Frontal cortex (tissue), 4 donors: Measurements from ENCODE around the gene RETREG1. TPM values are rescaled to one million over a fixed set of nuclear protein-coding genes. Genes with fewer than 3 reads are reported as not detected.
"Not testable (repeated sequence)": the region's sequence is repeated elsewhere in the genome, so short reads cannot be mapped to it uniquely, and the experiment has no call there.

Experiments
- DNase-seq, 2 donors: peaks; one replicate each; pipeline ENCODE4 v3.0.0; 2012; ENCODE audit warnings: low spot score in 2 of 2
- FAIRE-seq: peaks from 2 replicates; lab custom pipeline; 2012; peaks lifted over from hg19 to GRCh38; lab: Jason Lieb, UNC
- total RNA-seq: library from RNA; depleted of rRNA; stranded (reverse); fragments of >200 nt; gene quantifications from one replicate; pipeline ENCODE4 v1.2.3, GENCODE V29; 2014
- donor health status: control.
- donor health status: control.
- donor health status: control.

Gene RETREG1
- total RNA-seq, 1 donor from 2014 or later = 73.0 TPM

DNA sequence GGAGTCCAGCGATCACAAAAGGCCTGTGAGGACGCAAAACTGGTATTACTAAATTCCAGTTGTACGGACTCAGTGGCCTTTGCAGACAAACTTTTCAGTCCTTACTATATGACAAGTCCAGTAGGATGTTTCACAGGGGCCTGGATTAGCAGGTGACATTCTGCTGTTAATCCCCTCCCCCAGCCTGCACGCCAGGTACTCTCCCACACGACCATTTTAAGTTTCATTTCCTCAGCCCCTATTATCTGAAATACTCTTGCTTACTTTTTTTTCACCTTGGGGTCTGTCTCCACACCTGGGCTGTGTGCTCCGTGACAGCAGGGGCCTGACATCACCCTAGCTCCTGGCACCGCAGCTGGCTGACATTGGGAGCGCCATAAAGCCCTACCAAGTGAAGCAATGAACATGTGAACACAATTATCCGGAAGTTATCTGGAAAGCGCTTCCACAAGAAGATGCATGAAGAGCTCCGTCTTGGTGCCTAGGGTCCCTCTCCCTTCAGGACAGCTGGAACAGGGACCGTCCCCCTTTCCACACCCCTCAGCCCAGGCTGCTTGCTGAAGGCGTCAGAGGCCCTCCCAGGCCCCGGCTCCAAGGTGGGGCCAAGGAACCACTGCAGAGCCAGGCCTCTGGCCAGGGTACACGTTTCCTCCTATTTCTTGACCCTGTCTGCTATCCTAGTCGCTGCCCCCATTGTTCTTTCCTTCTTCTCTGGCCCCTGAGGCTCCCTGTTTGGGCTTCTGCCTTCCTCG lies 111.5 kb downstream of the RETREG1 start:
- DNase-seq = no peak
- no peak for FAIRE-seq

DNA sequence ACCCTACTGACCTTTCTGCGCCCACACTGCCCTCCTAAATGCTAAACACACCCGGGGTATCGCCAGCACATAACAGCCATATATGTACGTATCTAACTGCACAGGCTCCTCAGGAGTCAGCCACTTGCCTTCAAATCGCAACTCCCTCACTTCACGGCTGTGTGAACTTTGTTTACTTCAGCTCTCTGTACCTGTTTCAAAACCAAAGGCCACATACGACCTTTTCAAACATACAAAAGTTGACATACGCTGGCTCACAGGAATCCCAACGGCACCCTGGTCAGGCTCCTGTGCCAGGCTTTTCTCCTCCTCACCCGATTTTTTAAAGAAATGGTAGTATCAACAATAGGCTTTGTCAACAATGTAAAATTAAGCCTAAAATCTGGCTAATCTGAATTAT lies 112.2 kb downstream of the RETREG1 start:
- no peak for FAIRE-seq

DNA sequence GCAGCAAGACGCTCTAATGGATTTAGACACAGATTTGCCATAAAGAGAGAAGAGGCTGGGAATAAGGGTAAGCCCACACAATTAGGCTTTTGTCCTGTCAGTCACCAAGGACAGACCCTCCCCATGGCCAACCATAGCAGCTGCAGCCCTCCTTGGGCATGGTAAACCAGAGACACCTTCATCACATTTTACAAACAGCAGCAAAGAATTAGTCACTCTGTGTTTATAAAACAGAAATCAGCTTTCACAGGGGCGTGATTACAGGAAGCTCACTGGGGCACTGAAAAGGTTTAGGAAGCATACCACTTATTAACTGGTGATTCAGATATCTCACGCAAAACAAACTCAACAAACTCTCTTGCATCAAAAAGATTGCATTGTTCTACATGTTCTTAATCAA lies 113.9 kb downstream of the RETREG1 start:
- FAIRE-seq (no peak), DNase-seq (no peak)

More for the DNA sequence above, 112.2 kb downstream of the RETREG1 start:
- DNase-seq = no peak

DNA sequence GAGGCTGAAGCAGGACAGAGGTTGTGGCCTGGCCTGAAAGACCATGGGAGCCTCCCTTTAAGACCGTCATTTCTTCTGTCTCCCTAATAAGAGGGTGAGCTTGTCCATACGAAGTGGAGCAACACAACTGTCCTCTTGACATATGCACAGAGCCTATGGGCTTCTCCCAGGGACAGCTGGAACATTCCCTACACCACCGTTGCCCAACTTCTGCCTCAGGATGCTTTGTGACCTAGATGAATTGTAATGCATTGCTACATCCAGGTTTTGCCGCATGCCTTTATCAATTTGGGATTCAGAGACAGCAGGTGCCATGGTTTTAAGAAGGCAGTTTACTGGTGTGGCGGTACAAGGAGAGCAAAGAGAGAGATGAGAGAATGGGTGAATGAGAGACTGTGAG lies 116.8 kb downstream of the RETREG1 start:
- FAIRE-seq = no peak
- no peak for DNase-seq

DNA sequence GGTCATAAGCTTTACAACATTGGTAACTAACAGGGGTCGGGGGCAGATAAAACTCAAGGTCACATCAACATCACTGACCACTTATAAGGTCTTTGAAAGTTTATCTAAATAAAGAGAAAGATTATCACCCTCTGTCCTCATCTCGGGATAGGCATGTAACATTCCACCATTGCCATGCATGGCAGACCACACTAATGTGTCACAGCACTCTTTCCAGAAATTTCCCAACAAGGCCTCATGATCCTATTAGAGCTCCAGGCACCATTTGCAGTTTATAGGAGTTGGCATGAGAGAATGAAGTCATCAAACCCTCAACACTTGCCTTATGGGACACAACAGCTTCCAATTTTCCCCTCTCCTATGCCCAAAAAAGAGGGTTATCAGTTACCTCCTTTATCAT lies 119.3 kb downstream of the RETREG1 start:
- no peak for DNase-seq

DNA sequence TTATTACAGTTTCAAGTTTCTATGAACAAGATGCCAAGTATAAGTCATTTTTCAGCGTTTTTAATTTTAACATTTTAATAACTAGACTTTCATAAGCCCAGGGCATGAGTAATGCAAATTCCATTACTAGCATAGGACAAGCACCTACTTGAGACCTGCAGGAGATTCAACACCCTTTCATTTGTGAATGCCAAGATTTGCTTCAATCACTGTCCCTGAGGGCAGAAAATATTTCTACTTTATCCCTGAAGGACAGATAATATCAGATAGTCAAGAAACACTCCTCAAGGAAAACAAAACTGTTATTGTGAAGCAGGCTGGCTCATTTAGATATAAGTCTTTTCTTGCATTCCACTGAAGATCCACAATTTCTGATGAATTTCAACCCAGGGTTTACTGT lies 123.5 kb downstream of the RETREG1 start:
- DNase-seq (no peak), FAIRE-seq (no peak)

More for the DNA sequence above, 119.3 kb downstream of the RETREG1 start:
- FAIRE-seq = no peak

DNA sequence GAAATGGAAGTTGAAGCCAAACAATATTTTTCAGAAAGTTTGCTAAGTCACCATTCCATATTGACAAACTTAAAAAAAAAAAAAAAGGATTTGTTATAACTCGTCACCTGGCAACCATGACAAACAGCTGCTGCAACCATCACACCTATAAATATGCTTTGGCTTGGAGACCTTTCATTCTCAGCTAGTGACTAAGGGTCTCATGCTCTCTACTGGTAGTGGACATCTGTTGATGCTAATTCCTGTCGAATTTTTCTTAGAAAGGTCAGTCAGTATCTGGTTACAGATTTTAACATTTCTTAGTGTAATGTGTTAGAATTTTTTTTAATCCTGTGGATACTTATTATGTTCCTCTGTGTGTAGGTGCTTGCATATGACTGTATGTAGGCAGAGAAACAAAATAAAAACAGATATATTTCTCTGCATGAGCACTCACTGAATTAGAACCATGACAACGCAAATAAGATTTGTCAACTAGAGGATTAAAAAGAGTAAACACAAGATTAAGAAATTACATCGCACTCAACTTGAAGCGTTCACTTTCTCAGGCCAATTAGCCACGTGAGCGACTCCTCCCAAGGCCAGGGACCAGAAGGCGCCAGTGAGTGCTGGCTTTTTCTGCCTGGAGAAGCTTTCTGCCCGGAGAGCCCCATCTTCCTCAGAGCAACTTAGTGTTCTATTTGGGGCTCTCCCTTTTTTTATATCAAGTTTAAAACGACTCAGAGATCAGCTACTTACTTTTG lies 124.2 kb downstream of the RETREG1 start:
- no peak for DNase-seq

DNA sequence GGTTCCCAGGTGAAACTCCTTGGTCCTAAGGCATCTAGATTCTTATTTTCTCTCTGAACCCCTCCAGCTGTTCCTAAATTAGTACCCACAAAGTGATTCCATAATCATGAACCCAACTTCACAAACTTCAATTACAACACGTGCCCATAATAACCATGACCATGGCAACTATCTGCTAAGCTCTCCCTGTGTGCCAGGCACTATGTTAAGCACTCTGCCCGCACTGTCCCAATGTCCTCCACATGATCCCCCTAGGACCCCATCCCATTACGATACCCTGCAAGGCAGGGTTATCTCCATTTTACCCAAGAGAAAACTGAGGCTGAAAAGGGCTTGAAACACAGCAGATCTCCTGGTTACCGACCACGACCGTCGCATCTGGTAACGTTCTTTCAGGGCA lies 125.9 kb downstream of the RETREG1 start:
- FAIRE-seq (no peak), DNase-seq (no peak)

More for the DNA sequence above, 124.2 kb downstream of the RETREG1 start:
- no peak for FAIRE-seq

DNA sequence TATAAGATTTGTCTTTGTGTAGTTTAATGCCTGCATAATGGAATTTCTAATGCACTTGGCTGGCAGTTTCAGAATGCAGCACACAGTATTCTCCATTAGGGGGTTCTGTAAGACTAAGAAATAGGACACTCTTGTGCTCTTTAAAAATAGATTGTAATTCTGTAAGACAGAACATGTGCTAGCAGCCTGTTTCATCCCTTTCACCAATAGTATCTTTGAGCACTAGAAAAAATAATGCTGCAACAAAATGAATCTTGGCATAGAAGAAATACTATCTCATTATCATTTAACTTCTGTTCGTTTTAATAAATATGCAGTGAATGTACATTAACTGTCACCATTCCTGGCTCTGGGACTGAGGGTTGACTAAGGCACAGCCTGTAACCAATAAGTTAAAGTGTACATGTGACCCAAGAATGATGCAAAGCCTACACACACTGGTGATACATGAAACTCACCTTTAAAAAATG lies 127.4 kb downstream of the RETREG1 start:
- DNase-seq (peak in 1 of 2 donors; percentile 22), FAIRE-seq (peak; percentile 96)

DNA sequence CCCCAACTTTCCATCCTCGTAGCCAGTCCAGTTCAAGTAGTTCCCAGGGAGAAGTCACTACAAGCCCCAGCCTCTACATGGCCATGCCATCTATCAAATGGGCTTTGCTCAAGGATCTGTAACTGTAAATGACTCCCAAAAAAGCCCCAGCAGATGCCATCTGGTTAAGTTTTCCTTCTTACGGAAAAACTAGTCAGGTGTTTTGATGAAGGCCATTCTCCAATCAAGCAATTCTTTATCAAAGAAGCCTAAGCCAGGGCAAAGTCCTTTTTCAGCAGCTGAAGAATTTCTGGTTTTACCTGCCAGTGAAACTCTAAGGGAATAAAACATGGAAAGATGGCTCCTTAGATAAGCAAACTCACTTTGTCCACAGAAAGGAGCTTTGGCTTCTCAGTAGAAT lies 129.3 kb downstream of the RETREG1 start:
- FAIRE-seq = no peak
- DNase-seq = no peak

DNA sequence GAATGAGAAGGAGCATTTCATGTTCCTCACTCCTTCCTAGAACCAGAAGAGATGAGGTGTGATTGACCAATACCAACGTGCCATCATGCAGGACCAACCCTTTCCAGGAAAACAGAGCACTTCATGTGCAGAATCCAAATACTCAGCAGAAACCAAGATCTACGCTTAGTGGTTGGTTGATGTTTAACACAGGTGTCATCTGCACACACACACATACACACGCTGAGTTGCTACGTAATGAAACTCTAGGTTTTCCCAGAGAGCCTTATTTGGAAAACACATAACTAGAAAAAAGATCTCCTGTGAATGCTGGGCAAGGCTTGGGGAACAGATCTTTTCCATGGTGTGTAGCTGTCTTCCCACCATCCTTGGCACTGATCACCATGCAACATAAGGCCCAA lies 130.1 kb downstream of the RETREG1 start:
- DNase-seq (no peak), FAIRE-seq (no peak)

DNA sequence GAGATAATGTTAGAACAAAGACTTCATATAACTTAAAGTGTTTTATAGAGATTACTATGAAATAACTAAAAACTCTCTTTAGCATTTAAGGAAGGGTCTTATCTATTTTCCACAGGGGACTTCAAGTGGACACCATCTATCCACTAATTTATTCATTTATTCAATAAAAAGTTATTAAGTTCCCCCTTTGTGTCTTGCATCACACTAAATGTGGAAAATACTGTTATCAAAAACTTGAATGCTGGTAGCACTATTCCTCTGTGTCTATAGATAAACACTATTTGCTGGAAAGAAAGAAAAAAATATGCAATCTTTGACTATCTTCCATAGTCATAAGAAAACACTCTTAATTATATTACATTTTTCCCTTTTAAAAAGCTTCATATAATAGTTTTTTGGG lies 131.1 kb downstream of the RETREG1 start:
- DNase-seq = no peak
- FAIRE-seq = no peak

DNA sequence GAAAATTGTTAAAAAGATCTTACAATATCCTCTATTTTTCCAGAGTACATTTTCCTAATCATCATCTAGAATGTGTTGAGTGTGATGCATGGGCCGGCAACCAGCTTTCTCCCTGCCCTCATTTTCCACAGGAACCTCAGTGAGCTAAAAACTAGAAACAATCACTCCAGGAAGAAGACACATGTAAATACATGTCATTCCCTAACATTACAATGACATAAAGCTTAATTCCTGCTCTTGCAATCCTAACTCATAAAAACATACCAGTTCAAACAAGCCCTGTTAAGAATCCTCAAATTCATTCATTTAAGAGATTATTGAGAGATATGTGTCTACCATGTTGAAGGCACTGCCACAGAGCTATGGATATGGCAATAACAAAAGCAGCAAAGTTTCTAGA lies 132.7 kb downstream of the RETREG1 start:
- FAIRE-seq (no peak), DNase-seq (no peak)

DNA sequence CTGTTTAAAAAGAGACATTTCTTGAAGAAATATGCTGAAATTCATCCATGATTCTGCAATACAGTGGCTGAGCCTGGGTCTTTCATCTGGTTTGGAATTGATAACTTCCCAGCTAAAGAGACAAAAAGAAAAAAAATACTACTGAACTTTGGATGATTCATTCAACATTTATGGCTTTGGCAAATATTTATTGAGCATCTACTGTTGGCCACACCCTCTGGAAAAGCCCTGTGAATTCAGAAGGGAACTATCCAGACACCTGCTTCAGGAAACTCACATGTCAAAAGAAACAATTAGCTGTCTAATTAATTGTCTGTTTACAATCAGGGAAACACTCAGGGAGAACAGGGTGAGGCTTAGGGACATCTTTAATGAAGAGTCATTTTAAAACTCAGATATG lies 133.4 kb downstream of the RETREG1 start:
- no peak for DNase-seq
- FAIRE-seq = no peak

DNA sequence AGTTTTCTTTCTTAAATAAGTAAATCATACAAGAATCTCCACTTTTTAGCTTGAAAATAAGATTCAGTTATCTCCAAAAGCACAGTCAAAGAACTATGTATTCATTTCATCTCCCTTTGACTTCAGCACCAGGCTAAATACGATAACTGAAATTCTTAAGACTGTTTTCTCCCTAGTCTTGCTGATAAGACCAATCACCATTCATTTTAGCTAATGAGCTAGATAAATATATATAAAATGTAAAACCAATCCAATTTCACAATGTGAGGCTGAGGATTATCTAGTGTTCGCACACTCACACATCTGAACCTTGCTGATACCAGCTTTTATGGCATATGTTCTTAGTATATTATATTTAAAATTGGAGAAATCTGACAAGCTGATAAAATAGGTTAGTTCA lies 133.9 kb downstream of the RETREG1 start:
- DNase-seq (no peak), FAIRE-seq (no peak)

DNA sequence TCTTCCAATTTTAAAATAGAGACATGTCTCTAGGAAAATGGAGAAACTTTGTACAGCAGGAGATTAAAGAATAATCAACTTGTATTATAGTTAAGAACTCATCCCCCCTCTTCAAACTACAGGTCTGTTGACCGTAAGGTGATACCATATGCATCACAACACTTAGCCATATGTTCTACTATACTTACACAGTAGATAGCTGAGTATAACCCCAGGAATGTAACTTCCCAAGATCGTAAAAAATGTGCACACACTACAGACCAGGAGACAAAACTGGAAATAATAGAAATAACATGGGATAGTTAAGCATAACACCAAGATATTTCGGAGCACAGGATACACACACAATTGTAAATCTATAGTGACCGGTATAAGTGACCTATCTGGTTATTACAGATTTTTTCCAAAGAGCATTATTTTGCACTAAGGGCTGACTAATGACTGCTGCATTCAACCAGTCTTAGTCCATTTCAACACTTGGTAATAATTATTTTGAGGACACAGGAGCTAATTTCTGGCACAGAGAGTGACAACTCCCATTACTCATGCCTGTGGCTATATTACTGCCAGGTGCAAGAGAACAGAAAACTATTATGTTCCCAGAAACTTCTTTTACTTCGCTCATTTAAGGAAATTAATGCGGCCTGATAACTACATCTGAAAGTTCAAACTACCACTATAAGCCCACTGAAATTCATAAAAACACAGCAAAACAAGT lies 135.8 kb downstream of the RETREG1 start:
- DNase-seq = no peak
- FAIRE-seq = no peak

DNA sequence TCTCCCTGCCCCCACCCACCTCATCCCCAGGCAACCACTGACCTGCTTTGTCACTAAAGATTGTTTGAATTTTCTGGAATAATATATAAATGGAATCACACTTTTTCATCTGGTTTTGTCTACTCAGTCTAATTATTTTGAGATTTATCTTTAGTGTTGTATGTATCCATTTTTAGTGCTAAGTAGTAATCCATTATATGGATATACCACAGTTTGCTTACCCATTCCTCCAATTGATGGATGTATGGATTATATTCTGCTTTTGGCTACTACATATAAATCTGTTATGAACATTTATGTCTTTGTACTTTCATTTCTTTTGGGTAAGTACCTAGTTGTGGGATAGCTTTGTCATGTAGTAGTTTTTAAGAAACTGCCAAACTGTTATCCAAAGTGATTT lies 136.7 kb downstream of the RETREG1 start:
- DNase-seq (no peak), FAIRE-seq (no peak)

DNA sequence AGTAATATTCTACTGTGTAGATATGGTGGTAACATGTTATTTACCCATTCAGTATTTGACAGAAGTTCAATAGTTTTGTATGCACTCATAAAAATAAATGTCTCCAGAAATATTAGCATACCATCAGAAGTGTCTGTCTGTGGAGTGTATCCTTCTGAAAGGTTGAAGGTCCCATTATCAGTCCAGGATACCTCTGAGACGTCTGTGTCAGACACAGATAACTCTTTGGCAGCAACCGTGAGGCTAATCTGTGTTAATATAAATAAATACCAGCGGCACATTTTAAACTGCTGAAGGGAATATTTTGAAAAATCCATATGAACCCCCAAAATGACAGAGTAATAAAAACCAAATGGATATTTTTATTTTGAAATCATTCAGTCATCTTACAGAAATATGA lies 139.3 kb downstream of the RETREG1 start:
- no peak for FAIRE-seq

DNA sequence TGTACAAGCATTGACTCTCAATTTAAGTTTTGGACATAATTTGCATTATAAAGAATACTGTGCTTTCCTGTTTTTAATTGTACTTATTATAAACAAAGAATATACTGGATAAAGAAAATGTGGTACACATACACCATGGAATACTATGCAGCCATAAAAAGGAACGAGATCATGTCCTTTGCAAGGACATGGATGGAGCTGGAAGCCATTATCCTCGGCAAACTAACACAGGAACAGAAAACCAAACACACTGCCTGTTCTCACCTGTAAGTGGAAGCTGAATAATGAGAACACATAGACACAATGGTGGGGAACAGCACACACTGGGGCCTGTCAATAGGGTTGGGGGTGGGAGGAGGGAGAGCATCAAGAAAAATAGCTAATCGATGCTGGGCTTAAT lies 140.4 kb downstream of the RETREG1 start:
- not testable (repeated sequence) for DNase-seq, FAIRE-seq

More for the DNA sequence above, 139.3 kb downstream of the RETREG1 start:
- DNase-seq = no peak

DNA sequence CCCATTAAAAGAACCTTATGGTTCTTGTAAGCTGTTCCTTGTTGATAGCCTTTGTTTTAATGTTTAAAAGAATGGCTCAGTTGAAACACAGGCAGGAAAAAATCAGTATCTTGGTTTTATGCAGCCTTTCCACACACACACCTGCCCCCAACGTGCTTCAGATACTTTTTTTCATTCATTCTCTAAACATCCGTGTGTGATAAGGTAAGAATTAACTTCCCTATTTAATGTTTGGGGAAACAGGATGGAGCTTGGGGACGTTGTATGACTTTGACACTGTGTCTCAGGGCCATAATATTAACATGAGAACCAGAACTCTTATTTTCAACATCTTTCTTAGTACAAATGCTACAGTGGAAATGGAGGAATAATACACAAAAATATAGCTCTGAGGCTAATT lies 145.4 kb downstream of the RETREG1 start:
- DNase-seq (no peak), FAIRE-seq (no peak)
